GM19043 (cell line): ENCODE data around the gene GALNT17.

Experiments
- ATAC-seq: cut with Tn5 transposase; IDR thresholded peaks from one replicate; pipeline ENCODE4 v1.9.1; 2021; ENCODE audit warnings: low read depth; ENCODE audit not compliant: unreplicated experiment

Gene GALNT17

DNA sequence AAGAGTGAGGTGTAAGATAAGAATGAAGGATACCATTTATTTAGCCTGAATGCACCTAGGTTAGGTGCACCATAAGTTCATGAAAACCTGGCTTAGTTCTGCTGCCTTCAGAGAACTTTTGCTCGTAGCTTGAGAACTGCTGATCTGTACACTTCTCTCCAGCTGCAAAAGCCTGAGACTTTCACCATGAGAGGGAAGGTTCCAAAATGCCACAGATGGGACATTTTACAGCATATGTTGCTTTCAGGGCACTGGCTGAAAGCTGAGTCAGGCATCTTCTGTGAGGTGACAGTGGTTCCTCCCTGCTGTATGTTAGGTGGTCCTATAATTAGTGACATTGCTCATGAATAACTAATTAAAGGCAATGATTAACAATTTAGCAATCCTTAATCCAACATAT is 298.3 kb downstream of the GALNT17 start:
- no peak for ATAC-seq

DNA sequence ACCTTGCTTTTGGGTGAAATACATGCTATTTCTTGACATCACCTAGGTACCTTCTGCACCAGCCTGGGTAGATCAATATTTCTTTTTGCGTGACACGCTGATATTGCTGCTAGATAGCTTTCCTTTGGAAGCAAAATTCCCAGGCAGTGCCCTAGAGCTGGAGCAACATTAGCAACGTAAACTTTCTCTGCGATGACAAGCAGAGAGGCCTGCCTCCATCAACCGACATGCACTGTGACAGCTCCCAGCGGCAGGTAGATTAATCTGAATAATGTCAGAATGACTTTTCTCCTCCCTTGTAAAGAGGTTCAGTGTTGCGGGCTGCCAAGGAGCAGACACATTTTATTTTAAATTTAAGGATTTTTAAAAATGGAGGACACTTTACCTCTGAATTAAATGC is 307.4 kb downstream of the GALNT17 start:
- no peak for ATAC-seq

- no peak for ATAC-seq
Measured at GRCh38 chr7:71442492-71443190, 310.7 kb downstream of the GALNT17 start.

- no peak for ATAC-seq
Measured at GRCh38 chr7:71443191-71443530, 311.2 kb downstream of the GALNT17 start.

- no peak for ATAC-seq
Measured at GRCh38 chr7:71444130-71444529, 312.2 kb downstream of the GALNT17 start.

GRCh38 chr7:71453630-71454029 is 321.7 kb downstream of the GALNT17 start:
- ATAC-seq = no peak

- ATAC-seq = no peak
Measured at GRCh38 chr7:71454981-71455380, 323.0 kb downstream of the GALNT17 start.

GRCh38 chr7:71457021-71457420 is 325.1 kb downstream of the GALNT17 start:
- no peak for ATAC-seq

DNA sequence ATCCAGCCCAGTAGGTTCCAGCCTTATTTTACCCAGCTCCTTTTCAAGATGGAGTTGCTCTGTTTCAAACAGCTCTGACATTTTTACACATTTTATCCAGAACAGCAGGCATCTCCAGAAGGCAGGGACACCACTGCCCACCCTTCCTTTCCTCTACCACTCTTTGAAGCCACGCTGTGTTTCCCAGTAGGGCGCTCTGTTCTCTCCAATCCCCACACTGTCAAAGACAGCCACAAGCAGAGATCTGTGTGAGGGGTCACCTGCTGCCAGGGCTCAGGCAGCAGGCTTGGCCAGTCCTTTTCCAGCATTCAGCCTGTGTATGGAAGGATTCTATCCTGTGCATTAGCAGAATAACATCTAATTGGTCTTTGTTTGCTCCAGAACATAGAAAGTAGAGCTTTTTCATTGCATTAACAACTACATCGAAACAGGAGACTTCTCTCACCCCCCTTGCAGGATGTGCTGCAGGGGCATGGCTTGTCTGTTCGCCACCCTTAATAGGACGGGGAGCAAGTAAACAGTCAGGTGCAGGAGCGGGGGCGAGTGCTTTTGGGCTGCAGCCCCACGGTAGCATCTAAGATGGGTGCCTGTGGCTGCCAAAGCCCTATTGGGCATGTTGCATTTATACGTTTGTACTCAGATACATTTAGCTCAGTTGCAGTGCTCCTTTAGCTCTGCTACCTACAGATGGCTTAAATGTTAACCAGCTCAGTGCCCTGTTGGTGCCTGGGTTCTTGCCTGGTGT is 326.1 kb downstream of the GALNT17 start:
- ATAC-seq = no peak

- no peak for ATAC-seq
Measured at GRCh38 chr7:71459132-71459531, 327.2 kb downstream of the GALNT17 start.

DNA sequence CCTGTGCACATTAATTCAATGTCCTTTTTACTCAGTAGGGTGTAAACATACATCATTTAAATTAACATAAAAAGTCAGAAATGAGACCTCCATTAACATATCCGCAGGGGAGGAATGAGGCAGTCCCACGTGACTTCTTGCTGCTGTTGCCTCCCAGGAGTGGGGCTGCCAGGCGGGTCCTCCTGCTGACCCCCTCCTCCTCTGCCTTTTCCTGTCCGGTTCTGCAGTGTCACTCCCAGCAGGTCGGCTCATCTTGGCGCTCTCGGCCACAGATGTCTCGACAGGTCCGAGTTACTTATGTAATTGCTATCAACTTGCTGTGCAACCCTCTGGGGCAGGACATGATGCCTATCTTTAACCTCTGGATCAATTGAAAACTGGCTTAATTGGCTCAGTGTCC is 329.6 kb downstream of the GALNT17 start:
- no peak for ATAC-seq

DNA sequence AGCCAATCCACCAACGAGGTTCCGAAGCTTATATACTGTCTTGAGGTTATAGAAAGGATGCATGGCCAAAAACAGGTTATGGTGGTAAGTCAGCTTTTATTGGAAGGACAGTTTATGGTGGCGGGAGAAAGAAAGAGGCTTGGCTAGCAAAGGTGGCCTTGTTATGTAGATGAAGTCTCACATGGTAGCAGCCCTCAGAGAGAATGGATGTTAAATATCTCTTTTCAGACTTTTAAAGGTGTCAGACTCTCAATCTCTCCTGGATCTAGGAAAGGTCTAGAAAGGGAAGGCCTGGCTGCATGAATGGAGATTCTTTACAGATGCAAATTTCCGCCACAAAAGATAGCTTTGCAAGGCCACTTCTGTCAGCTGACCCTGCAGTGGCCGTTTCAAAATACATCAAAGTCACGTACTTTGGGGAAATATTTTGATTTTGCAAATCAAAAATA is 333.8 kb downstream of the GALNT17 start:
- ATAC-seq = no peak

DNA sequence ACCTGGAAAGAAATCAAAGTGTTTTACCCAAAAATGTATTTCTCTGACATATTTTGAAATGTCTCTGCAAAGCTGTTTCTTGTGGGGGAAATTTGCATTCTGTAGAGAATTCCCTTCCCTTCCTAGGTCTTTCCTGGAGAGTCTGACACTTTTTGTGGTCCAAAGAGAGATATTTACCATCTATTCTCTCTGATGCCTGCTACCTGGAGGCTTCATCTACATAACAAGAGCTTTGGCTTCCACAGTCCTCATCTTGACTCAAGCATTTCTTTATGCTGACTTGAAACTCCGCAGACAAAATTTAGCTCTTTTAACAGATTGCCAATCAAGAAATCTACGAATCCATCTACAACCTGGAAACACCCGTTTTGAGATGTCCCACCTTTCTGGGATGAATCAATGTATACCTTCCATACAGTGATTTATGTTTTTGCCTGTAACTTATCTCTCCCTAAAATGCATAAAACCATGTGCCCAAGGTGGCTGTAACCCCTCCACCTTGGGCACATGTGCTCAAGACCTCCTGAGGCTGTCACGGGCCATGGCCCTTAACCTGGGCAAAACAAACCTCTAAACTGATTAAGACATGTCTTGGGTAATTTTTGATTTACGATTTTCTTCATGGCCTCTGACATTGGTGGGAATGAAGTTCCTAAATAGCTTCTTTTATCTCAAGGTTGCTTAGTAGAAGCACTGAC is 334.7 kb downstream of the GALNT17 start:
- no peak for ATAC-seq

DNA sequence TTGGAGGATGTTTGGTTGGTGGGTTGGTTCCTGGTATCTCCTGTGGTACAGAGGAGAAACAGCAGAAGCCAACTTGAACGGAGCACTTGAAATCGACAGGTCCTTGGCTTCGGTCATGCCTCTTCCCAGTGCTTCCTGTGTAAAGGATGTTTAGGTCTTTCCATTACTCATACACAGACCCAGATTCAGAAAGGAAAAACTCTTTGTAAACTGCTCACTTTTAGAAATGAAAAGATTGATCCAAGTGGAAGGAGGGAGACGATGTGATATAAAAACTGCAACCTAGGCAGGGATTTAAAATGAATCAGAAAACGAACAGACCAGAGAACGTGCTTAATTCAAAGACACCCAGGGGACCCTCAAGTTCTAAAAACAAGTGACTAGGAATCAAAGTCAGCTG is 338.4 kb downstream of the GALNT17 start:
- no peak for ATAC-seq

DNA sequence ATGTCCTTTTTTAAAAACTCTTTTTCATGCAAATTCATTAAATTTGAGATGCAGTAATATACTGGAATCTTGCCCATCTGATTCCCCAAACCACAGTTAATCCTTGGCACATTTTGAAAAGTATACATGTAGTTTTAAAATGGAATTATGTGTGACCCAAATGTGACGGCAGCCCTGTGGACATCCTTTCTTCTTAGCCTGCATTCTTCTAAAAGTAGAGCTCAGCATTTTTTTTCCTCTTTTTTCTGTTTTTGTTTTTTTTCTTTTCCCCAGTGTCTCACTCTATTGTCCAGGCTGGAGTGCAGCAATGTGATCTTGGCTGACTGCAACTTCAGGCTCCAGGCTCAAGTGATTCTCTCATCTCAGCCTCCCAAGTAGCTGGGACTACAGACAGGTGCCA is 338.9 kb downstream of the GALNT17 start:
- ATAC-seq = no peak

DNA sequence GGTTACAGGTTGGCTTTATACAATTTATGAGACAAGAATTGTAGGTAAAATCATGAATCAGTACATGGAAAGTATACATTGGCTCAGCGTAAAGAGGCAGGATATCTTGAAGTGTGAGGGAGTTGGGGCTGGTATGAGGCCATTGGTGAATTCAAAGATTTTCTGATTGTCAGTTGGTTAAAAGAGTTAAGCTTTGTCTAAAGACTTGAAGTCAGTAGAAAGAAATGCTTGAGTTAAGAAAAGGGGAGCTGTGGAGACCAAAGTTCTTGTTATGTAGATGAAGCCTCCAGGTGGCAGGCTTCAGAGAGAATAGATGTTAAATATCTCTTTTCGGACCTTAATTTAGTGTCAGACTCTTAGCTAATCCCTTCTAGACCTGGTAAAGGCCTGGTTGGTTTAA is 341.0 kb downstream of the GALNT17 start:
- ATAC-seq = no peak

GRCh38 chr7:71473366-71473967 is 341.5 kb downstream of the GALNT17 start:
- ATAC-seq = no peak

DNA sequence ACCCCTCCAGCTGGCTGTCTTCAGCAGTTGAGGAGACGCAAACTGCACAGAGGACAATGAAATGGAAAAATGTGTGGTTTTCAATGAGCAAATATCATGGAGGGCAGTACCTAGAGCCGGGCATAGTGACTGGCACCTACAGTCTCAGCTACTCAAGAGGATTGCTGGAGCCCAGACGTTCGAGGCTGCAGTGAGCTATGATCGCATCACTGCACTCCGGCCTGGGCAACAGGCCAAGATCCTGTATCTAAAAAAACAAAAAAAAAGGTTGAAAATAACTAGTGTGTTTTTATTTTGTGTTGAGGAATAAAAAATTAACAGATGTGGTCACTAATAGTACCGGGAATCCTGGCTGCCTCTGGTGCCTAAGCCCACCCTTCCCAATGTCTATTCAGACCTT is 345.5 kb downstream of the GALNT17 start:
- no peak for ATAC-seq

GRCh38 chr7:71479231-71479630 is 347.3 kb downstream of the GALNT17 start:
- ATAC-seq = no peak

- no peak for ATAC-seq
Measured at GRCh38 chr7:71480791-71481190, 348.8 kb downstream of the GALNT17 start.

DNA sequence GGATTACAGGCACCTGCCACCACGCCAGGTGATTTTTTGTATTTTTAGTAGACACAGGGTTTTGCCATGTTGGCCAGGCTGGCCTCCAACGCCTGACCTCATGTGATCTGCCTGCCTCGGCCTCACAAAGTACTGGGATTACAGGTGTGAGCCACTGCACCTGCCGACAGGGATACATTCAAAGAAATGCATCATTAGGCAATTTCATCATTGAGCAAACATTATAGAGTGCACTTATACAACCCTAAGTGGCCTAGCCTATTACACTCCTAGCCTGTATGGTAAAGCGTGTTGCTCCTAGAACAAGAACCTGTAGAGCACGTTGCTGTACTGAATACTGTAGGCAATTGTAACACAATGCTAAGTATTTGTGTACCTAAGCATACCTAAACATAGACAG is 350.3 kb downstream of the GALNT17 start:
- ATAC-seq = no peak
